C4-2B (cell line): ENCODE measurements around the gene TTC32.

Experiments
- ZFX ChIP-seq: fragments of 450-650 bp; IDR thresholded peaks from 2 replicates; pipeline ENCODE4 v1.6.1; 2017
- TF ChIP-seq, protein P1 (sequence below): fragments of 450-650 bp; conservative IDR thresholded peaks from 2 replicates; pipeline ENCODE4 v1.5.1; 2017; ENCODE audit warnings: mild to moderate bottlenecking

DNA sequence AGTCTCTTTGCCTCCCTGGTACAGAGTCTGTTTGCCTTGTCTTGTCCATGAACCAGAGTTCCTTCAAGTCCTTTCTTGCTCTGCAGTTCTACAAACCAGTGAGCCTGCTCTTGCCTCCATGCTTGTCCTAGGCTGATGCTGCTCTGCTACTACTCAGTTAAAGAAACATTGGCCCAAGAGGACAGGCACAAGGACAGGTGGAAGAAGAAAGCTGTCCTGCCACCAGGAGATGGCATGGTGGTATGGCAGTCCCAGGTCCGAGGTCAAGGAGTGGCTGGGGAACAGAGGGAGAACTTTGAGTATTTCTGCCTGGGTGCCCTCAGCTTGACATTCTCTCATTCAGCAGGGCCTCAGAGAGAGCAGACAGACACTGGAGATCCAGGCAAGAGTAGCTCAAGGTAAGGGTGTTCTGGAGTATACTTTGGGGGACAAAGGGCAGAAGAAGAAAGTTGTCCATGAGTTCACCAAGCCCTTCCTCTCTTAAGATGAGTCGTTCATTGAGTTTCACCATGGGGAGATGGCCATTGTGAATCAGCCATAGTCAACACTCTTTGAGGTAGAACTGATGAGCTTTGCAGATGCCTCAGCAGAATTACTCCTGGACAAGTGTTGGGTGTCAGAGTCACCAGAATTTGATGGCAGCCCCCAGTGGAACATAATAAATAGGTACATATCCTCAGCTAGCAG, 20.4 kb downstream of the TTC32 start:
- no peak for TF ChIP-seq ZFX
- TF ChIP-seq, protein P1, sequence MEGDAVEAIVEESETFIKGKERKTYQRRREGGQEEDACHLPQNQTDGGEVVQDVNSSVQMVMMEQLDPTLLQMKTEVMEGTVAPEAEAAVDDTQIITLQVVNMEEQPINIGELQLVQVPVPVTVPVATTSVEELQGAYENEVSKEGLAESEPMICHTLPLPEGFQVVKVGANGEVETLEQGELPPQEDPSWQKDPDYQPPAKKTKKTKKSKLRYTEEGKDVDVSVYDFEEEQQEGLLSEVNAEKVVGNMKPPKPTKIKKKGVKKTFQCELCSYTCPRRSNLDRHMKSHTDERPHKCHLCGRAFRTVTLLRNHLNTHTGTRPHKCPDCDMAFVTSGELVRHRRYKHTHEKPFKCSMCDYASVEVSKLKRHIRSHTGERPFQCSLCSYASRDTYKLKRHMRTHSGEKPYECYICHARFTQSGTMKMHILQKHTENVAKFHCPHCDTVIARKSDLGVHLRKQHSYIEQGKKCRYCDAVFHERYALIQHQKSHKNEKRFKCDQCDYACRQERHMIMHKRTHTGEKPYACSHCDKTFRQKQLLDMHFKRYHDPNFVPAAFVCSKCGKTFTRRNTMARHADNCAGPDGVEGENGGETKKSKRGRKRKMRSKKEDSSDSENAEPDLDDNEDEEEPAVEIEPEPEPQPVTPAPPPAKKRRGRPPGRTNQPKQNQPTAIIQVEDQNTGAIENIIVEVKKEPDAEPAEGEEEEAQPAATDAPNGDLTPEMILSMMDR = no peak
